ENCODE data around the gene DUSP9. TPM values are rescaled to one million over a fixed set of nuclear protein-coding genes. Genes with fewer than 3 reads are reported as not detected.

Gene DUSP9
- total RNA-seq, 2 donors from 2014 or later: not detected

- no peak for DNase-seq (ENCODE audit: low spot score)
- Mint-ChIP-seq H3K27me3 (peaks cover 15 to 20% of the 10 kb centered on the region in 2 donors), H3K27ac (no peak overlapping the region), H3K9me3 (no peaks in the 10 kb centered on the region), H3K36me3 (no peaks in the 10 kb centered on the region), H3K4me1 (ENCODE audit: low read depth in 2 of 2) (no peaks in the 10 kb centered on the region), H3K4me3 (no peak overlapping the region)
- peak in 1 of 2 donors; percentile 36 for ATAC-seq
These were observed 10.2 kb downstream of the DUSP9 start for GRCh38 chrX:153657161-153657560.

- H3K4me1 Mint-ChIP-seq (ENCODE audit: low read depth in 2 of 2): no peaks in the 10 kb centered on the region
These were observed 12.3 kb downstream of the DUSP9 start for GRCh38 chrX:153659268-153659667.

GRCh38 chrX:153662266-153662665, 15.3 kb downstream of the DUSP9 start:
- peaks cover 15 to 37% of the 10 kb centered on the region in 2 donors for H3K27me3 Mint-ChIP-seq
- DNase-seq (ENCODE audit: low spot score) (peak; percentile 60), ATAC-seq (no peak)
- H3K36me3 Mint-ChIP-seq: no peaks in the 10 kb centered on the region
- H3K27ac Mint-ChIP-seq: no peak overlapping the region
- no peaks in the 10 kb centered on the region for H3K9me3 Mint-ChIP-seq
- H3K4me1 Mint-ChIP-seq (ENCODE audit: low read depth in 2 of 2): no peaks in the 10 kb centered on the region
- peak overlapping the region; percentile 38 for H3K4me3 Mint-ChIP-seq

More at GRCh38 chrX:153659268-153659667, 12.3 kb downstream of the DUSP9 start:
- Mint-ChIP-seq H3K9me3 (no peaks in the 10 kb centered on the region), H3K4me3 (no peak overlapping the region), H3K36me3 (no peaks in the 10 kb centered on the region), H3K27ac (no peak overlapping the region), H3K27me3 (peaks cover 15 to 25% of the 10 kb centered on the region in 2 donors)
- no peak for ATAC-seq
- no peak for DNase-seq (ENCODE audit: low spot score)

- no peak overlapping the region for H3K4me3 Mint-ChIP-seq
- peaks cover 6 to 33% of the 10 kb centered on the region in 2 donors for H3K27me3 Mint-ChIP-seq
- DNase-seq (ENCODE audit: low spot score): peak; percentile 22
- no peak overlapping the region for H3K27ac Mint-ChIP-seq
- ATAC-seq: no peak
- H3K4me1 Mint-ChIP-seq (ENCODE audit: low read depth in 2 of 2): peaks cover 7 to 9% of the 10 kb centered on the region in 2 donors
- no peaks in the 10 kb centered on the region for H3K36me3 Mint-ChIP-seq
- no peaks in the 10 kb centered on the region for H3K9me3 Mint-ChIP-seq
These were observed 18.8 kb downstream of the DUSP9 start for GRCh38 chrX:153665726-153666306.

- H3K9me3 Mint-ChIP-seq: no peaks in the 10 kb centered on the region
These were observed 20.4 kb downstream of the DUSP9 start for GRCh38 chrX:153667281-153667955.

GRCh38 chrX:153667956-153668396, 21.0 kb downstream of the DUSP9 start:
- Mint-ChIP-seq H3K36me3 (no peaks in the 10 kb centered on the region), H3K9me3 (no peaks in the 10 kb centered on the region), H3K27ac (peak overlapping the region; percentile 28 to 55), H3K4me1 (ENCODE audit: low read depth in 2 of 2) (peaks cover 7 to 12% of the 10 kb centered on the region in 2 donors), H3K27me3 (peaks cover 6 to 23% of the 10 kb centered on the region in 2 donors), H3K4me3 (peak overlapping the region; percentile 47)
- ATAC-seq (peak; percentile 79 to 81), DNase-seq (ENCODE audit: low spot score) (peak; percentile 79)

More at GRCh38 chrX:153667281-153667955, 20.4 kb downstream of the DUSP9 start:
- Mint-ChIP-seq H3K4me1 (ENCODE audit: low read depth in 2 of 2) (peaks cover 7 to 9% of the 10 kb centered on the region in 2 donors), H3K4me3 (peak overlapping the region; percentile 47), H3K27ac (peak overlapping the region; percentile 28 to 55), H3K36me3 (no peaks in the 10 kb centered on the region), H3K27me3 (peaks cover under 1 to 23% of the 10 kb centered on the region in 2 donors)
- ATAC-seq (peak in 1 of 2 donors; percentile 3), DNase-seq (ENCODE audit: low spot score) (peak; percentile 45)

- H3K4me3 Mint-ChIP-seq: no peak overlapping the region
- no peaks in the 10 kb centered on the region for H3K9me3 Mint-ChIP-seq
- H3K27me3 Mint-ChIP-seq: peaks cover 8 to 23% of the 10 kb centered on the region in 2 donors
- peaks cover 7 to 12% of the 10 kb centered on the region in 2 donors for H3K4me1 Mint-ChIP-seq (ENCODE audit: low read depth in 2 of 2)
- DNase-seq (ENCODE audit: low spot score) (peak; percentile 50), ATAC-seq (no peak)
- no peaks in the 10 kb centered on the region for H3K36me3 Mint-ChIP-seq
- no peak overlapping the region for H3K27ac Mint-ChIP-seq
These were observed 21.6 kb downstream of the DUSP9 start for GRCh38 chrX:153668423-153669173.

GRCh38 chrX:153669174-153669890, 22.3 kb downstream of the DUSP9 start:
- Mint-ChIP-seq H3K9me3 (no peaks in the 10 kb centered on the region), H3K4me1 (ENCODE audit: low read depth in 2 of 2) (peaks cover 7 to 16% of the 10 kb centered on the region in 2 donors), H3K27me3 (peaks cover 14 to 27% of the 10 kb centered on the region in 2 donors), H3K36me3 (no peaks in the 10 kb centered on the region), H3K4me3 (no peak overlapping the region), H3K27ac (no peak overlapping the region)
- DNase-seq (ENCODE audit: low spot score): peak; percentile 59
- ATAC-seq: peak in 1 of 2 donors; percentile 54

GRCh38 chrX:153669901-153670731, 23.1 kb downstream of the DUSP9 start:
- ATAC-seq (no peak), DNase-seq (ENCODE audit: low spot score) (peak; percentile 49)
- H3K36me3 Mint-ChIP-seq: no peaks in the 10 kb centered on the region
- H3K27ac Mint-ChIP-seq: no peak overlapping the region
- H3K4me3 Mint-ChIP-seq: no peak overlapping the region
- peaks cover 7 to 16% of the 10 kb centered on the region in 2 donors for H3K4me1 Mint-ChIP-seq (ENCODE audit: low read depth in 2 of 2)
- H3K27me3 Mint-ChIP-seq: peaks cover 20 to 28% of the 10 kb centered on the region in 2 donors
- H3K9me3 Mint-ChIP-seq: no peaks in the 10 kb centered on the region

- Mint-ChIP-seq H3K4me1 (ENCODE audit: low read depth in 2 of 2) (peaks cover 7 to 16% of the 10 kb centered on the region in 2 donors), H3K36me3 (no peaks in the 10 kb centered on the region), H3K27ac (no peak overlapping the region), H3K4me3 (no peak overlapping the region), H3K9me3 (no peaks in the 10 kb centered on the region), H3K27me3 (peaks cover 20 to 25% of the 10 kb centered on the region in 2 donors)
- DNase-seq (ENCODE audit: low spot score) (peak; percentile 48), ATAC-seq (no peak)
These were observed 24.0 kb downstream of the DUSP9 start for GRCh38 chrX:153670748-153671588.

GRCh38 chrX:153671589-153672530, 24.9 kb downstream of the DUSP9 start:
- Mint-ChIP-seq H3K4me1 (ENCODE audit: low read depth in 2 of 2) (peaks cover 7 to 16% of the 10 kb centered on the region in 2 donors), H3K36me3 (no peaks in the 10 kb centered on the region), H3K27me3 (peaks cover 20 to 22% of the 10 kb centered on the region in 2 donors), H3K27ac (no peak overlapping the region), H3K9me3 (no peaks in the 10 kb centered on the region), H3K4me3 (no peak overlapping the region)
- no peak for ATAC-seq
- peak; percentile 47 for DNase-seq (ENCODE audit: low spot score)
